NCI-H2196 treated with DMSO at 0.1 percent for 48 hours (cell line): ENCODE results near the gene PLAGL1.
A peak's percentile ranks its signal among the peaks of the same experiment; 100 is the strongest.
"Not testable (repeated sequence)": the region's sequence is repeated elsewhere in the genome, so short reads cannot be mapped to it uniquely, and the experiment has no call there.

Experiments used
- DNase-seq: peaks from one replicate; lab custom pipeline; 2025; ENCODE audit not compliant: unreplicated experiment; lab: John Stamatoyannopoulos, UW

PLAGL1 gene, protein sequence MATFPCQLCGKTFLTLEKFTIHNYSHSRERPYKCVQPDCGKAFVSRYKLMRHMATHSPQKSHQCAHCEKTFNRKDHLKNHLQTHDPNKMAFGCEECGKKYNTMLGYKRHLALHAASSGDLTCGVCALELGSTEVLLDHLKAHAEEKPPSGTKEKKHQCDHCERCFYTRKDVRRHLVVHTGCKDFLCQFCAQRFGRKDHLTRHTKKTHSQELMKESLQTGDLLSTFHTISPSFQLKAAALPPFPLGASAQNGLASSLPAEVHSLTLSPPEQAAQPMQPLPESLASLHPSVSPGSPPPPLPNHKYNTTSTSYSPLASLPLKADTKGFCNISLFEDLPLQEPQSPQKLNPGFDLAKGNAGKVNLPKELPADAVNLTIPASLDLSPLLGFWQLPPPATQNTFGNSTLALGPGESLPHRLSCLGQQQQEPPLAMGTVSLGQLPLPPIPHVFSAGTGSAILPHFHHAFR

DNA sequence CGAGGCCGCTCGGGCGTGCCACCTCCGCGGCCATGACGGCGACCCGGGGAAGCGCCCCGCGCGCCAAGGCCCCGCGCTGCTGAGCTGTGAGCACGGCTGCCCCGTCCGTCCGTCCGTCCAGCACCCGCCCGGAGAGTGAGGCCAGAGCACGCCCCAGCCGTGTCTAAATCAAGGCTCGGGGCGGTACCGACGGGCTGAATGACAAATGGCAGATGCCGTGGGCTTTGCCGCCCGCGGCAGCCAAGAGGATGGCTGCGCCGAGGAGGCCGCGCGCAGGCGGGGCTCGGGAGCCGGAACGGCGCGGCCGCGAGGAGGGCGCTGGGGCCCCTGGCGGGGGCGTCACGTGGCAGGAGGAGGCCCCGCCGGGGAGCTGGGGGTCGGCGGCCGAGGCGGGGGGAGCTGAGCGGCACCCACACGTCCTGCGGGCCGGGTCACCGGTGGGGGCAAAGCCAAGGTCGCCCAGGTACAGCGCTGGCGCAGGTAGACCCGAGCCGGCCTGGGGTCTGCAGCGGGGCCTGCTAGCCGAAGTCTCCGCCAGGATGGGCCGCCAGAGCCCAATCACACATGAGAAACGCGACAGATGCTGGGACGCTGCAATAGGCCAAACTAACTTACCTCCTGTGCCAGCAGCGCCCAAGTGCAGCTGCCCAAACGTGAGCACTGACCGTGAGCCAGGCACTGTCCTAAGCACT, at the start of gene PLAGL1:
Gene PLAGL1 (minus strand): TSS at position 140 of the 692 bp plus-strand sequence. CDS start 60,123 bp downstream, outside the sequence.
- no peak for DNase-seq

DNA sequence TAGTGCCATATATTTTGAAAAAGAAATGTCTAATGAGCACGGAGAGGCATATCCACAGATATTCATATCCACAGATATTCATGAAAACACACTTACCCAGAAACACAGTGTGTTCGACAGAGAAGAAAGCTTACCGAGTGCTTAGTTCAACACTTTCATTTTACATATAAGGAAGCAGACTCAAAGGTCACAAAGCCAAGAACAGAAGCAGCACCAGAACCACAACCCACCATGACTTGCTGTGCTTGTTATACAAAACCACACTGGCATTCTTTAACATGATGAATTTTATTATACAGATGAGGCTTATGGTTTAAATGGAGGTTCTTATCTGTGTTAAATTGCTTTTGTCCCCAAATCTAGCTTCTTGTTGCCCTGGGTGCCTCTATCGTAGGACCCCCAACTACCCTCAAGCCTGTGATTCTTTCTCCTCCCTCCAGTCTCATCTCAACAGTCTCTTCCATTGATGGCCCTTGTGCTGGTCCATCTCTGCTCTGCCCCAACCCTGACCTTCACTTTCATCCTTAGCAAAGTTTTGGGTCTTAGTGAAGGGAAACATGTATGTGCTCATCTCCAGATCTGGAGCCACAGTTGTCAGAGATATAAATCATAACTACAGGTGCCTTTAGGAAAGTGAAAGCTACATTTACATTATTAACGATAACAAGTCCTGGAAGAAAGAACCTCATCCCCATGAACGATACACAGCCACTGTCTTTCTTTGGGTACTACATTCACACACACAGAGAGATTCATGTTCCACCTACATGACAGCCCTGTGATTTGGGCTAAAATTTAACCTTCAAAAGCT, 47.3 kb upstream of the PLAGL1 start:
- no peak for DNase-seq

DNA sequence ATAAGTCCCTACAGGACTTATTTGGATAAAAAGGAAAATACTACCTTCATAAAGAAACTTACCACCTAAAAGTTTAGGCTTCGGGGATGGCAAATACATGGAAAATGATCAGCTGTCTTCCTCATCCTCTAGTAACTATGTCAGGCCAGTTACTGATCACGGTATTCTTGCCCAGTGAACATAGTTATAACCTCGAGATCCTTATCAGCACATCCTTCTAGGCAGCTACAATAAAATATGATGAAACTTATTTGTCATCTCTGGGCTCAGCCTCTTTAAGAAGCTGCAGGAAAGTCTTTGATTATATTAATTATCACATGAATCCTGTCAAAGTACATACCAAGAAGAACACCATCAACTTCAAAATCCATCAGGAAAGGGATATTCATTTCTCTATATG, 45.5 kb upstream of the PLAGL1 start:
- no peak for DNase-seq

DNA sequence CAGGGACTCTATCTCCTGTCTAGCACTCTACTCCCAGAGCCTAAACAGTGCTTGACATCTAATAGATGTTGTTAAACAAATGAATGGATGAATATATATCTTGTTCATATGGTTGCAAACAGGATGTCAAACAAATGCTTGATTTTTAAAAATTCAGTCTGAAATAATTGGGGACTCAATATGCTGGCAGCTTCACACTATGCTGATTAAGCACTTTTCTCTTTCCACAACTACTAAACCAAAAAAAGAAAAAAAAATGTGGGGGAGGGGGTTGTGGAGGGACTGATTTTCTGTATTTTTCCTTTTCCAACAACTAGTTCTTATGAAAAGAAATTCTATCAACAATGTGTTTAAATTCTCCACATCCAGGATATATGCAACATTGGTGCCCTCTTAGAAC, 44.4 kb upstream of the PLAGL1 start:
- no peak for DNase-seq

DNA sequence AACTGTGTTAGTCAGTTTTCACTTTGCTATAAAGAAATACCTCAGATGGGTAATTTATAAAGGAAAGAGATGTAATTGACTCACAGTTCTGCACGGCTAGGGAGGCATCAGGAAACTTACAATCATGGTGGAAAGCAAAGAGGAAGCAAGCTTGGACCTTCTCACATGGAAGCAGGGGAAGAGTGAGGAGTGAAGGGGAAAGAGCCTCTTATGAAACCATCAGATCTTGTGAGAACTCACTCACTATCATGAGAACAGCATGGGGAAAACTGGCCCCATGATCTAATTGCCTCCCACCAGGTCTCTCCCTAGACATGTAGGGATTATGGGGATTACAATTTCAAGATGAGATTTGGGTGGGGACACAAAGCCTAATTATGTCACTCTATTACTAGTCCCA, 41.3 kb upstream of the PLAGL1 start:
- no peak for DNase-seq

DNA sequence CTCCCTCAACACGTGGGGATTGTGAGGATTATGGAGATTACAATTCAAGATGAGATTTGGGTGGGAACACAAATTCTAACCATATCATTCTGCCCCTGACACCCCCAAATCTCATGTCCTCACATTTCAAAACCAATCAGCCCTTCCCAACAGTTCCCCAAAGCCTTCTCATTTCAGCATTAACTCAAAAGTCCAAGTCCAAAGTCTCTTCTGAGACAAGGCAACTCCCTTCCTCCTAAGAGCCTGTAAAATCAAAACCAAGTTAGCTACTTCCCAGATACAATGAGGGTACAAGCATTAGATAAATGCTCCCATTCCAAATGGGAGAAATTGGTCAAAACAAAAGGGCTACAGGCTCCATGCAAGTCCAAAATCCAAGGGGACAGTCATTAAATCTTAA, 39.6 kb upstream of the PLAGL1 start:
- no peak for DNase-seq

DNA sequence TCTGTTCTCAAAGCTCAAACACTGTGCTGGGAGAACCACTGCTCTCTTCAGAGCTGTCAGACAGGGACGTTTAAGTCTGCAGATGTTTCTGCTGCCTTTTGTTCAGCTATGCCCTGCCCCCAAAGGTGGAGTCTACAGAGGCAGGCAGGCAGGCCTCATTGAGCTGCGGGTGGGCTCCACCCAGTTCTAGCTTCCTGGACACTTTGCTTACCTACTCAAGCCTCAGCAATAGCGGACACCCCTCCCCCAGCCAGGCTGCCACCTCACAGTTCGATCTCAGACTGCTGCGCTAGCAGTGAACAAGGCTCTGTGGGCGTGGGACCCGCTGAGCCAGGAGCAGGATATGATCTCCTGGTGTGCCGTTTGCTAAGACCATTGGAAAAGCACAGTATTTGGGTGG, 38.6 kb upstream of the PLAGL1 start:
- DNase-seq: not testable (repeated sequence)

DNA sequence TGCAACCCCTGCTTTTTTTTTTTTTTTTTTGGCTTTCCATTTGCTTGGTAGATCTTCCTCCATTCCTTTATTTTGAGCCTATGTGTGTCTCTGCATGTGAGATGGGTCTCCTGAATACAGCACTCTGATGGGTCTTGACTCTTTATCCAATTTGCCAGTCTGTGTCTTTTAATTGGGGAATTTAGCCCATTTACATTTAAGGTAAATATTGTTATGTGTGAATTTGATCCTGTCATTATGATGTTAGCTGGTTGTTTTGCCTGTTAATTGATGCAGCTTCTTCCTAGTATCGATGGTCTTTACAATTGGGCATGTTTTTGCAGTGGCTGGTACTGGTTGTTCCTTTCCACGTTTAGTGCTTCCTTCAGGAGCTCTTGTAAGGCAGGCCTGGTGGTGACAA, 36.9 kb upstream of the PLAGL1 start:
- DNase-seq: not testable (repeated sequence)

DNA sequence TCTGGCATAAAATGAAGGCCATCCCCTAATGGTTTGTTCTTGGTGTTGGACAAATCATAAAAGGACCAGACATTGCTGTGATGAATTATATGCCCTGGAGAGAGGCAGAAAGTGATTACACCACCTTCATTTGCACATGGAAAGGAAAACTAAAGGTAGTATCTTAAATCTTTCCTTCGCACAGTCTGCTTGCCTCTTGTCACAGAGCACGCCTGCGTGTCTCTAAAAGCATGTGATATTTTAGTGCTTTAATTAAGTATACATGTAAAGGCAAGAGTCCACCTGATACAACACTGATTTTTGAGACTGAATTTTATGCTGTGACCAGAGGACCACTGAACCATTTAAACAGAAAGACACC, 28.8 kb upstream of the PLAGL1 start:
- DNase-seq: no peak

DNA sequence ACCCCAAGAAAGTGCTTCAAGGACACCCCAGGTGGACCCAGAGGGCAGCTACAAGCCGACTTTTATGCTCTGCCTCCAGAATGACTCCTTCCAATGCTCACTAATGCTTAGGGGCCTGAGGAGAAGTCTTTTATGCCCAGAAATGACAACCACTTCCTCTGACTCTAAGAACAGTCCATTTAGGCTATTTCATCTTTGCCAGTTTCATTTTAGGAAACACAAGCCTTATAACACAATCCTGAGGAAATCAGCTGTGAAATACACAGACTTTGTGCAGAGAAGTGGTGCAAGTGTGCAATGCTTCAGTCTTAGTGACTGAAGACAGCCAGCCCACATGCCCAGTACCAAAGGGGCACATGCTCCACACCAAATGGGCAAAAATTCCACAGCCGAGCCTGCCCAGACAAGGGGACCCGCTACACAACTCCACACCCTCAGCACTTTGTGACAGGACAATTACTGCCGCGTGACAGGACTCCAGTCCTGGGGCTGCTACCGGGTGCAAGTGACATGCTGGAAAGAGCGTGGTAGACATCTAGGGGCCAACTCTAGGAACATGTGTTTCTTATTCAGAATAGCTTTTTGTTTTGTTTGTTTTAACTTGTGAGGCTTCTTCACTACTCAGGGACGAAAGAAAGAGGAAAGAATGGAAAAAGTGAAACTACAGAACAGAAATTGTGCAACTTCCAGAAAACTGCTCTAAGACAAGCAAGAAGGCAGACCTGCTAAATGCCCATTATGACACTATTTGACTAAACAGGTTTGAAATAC, 28.2 kb upstream of the PLAGL1 start:
- no peak for DNase-seq

DNA sequence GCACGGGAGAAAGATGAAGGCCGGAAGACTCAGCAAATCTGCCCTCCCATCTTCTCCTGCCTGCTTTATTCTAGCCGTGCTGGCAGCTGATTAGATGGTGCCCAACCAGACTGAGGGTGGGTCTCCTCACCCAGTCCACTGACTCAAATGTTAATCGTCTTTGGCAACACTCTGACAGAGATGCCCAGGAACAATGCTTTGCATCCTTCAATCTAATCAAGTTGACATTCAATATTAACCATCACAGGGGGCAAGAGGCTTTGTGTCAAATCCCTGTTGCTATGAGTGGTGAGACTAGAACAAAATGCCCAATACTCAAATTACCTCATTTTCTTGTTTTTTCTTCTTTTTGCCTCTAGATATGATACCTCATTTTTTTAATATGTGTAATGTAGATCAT, 27.4 kb upstream of the PLAGL1 start:
- no peak for DNase-seq

DNA sequence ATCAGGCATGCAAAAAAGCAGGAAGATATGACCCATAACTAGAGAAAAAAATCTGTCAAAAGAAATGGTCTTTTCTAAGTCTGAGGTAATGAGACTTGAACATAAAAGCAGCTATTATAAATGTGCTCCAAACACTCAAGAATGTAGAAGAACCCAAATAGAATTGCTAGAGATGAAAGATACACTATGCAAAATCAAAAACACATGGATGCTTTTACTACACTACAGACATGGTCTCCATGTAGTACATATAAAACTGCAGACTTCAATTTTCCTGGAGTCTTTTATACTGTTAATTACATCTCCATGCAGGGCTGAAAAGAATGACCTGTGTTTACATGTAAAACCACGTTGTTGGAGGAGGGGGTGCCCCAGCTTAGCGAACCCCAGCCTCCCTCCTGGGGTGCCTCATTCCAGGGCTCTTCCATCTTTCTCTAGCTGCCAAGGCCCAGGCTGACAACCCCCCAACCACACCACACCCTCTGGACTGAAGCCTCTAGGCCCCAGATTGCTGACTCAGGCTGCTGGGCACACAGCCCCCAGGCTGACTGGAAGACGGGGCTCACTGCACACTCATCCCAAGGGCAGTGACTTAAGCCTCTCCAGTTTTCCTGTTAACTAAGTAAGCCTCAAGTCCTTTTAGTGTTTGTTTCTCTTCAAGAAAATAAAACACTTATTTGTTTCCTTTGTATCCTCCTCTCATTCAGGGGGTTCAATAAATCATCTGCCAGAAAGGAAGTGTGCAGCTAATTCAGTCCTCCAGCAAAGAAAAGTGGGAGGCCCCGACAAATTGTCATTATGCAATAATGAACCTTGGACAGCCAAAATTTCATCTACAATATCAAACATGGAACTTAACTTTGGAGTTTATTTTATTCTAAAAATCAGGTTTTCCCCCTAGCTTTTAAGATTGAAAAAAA, 26.0 kb upstream of the PLAGL1 start:
- no peak for DNase-seq

DNA sequence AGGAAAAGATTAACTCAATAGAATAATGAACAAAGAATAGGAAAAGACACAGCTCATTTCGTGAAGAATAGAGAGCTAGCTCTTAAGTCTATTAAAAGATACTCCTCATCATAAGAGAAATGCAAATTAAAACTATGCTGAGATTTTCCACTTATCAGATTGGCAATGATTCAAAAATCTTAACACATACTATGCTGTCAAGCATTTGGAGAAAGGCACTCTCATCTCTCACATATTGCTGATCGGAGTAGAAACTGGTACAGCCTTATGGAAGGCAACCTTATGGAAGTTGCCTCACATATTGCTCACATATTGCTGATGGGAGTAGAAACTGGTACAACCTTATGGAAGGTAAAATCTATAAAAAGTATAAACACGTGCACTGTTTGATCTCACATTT, 21.4 kb upstream of the PLAGL1 start:
- no peak for DNase-seq

DNA sequence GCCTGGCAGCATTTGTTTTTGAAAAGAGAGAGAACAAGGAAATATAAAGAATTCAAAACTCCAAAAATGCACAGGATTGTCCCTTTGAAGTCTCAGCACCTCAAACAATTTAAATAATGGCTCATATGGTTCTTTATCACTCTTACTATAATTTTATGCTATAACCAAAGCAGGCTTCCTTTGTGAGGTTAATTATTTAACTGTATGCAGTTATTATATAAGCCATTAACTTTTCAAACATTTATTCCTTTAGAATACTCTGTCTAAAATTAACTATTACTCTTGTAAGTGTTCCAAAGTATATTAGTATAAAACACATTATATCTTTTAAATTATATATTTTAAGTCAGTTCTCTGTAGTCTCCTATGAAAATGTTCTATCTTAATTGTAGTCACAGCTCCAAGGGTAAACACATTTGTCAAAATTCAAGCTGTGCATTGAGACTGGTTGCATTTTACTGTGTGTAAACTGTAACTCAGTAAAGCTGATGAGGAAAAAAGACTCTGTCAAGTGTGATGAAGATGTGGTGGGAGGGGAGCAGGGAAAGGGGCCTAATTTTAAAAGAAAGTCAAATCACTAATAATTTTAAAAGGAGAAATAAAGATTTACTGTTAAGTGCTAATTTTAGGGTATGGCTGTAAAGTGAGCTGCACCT, 20.0 kb upstream of the PLAGL1 start:
- no peak for DNase-seq

DNA sequence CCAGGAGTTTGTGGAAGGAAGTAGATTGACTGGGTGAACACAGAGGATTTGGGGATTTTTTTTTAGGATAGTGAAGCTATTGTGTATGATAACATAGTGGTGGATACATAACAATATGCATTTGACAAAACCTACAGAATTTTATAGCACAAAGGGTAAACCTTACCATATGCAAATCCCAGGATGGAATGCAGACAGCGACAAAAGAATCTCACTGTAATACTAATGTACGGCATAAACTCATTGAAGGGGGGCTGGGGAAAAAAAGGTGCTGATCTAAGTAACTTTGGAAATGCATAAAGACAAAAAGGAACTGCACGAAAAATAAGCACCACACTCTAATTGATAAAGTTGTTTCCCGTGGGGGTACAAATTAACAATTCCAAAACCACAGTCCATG, 15.2 kb upstream of the PLAGL1 start:
- no peak for DNase-seq

DNA sequence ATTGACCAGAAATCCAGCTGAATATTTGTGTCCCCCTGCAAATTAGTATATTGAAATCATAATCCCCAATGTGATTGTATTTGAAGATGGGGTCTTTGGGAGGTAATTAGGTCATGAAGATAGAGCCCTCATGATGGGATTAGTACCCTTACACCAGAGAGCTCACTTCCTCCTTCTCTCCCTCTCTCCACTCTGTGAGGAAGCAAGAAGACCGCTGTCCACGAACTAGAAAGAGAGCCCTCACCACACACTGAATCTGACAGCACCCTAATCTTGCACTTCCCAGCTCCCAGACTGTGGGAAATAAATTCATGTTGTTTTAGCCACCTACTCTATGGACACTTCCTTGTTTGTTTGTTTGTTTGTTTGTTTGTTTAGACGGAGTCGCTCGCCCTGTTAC, 11.9 kb upstream of the PLAGL1 start:
- DNase-seq: no peak

DNA sequence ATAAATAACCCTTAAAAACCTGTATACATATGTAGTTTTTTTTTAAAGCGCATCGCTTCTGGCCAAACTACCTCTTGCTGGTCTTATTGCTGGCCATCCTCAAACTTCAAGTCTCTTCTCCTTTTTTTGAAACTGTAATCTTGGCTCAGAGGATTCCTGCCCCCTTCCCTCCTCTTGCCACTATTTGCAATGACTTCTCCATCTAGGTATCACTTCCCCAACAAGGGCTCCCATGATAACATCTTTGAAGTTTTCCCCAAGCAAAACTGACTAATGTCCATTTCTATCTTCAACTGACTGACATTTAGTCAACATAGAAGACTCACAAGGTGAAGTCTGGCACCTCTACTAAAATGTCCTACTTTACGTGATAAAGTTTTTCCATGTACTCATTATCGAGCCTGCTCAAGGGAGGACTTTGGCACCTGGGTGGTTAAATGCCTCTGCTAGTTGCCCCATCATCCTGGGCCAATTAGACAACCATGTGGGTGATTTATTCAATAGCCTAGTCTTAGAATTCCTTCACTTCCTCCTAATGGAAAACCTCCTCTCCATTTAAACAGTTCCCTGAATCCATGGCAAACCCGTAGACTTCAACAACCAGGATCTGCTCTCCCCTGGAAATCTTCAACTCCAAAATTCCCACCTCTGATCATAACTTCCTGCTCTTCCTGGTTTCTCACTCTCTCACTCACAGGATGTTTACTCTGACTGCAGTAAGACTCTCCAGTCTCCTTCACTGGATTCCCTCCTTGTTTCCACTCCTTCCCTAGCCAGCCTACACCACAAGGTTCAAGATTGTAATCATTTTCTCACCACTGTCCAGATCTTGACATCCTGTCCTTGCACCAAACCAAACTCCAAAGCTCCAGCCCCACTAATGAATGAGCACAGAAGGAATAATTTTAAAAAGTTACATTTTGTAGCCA, 9.4 kb upstream of the PLAGL1 start:
- no peak for DNase-seq

DNA sequence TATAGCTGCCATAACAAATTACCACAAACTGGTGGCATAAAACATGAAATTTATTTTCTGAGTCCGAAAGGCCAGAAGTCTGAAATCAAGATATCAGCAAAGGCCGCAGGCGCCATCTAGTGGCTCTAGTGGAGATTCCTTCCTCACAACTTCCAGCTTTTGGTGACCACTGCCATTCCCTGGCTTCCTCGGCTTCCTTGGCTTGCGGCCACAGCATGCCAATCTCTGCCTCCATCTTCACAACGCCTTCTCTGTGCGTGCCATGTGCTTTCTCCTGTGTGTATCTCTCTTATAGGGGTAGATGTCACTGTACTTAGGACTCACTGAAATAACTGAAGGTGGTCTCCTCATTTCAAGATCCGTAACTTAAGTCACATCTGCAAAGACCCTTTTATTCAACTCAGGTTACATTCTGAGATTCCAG, 5.4 kb upstream of the PLAGL1 start:
- DNase-seq: peak; percentile 66
